K562 (cell line): ENCODE measurements around the gene ATP1A3. TPM values are rescaled to one million over a fixed set of nuclear protein-coding genes. Genes with fewer than 3 reads are reported as not detected.

Experiments used
- CBX1 ChIP-seq: sonication (generic); IDR thresholded peaks from 2 replicates; pipeline ENCODE4 v1.6.1; 2016; ENCODE audit warnings: antibody characterized with exemption, low read depth, mild to moderate bottlenecking
- CHD7 ChIP-seq: fragments of 200-600 bp; sonication (generic); IDR thresholded peaks from one replicate; pipeline ENCODE4 v1.6.1; 2012; ENCODE audit warnings: mild to moderate bottlenecking, low read depth, low read length, inconsistent platforms
- VEZF1 ChIP-seq: fragments of 200-800 bp; sonication (Bioruptor generic); IDR thresholded peaks from 2 replicates; pipeline ENCODE4 v1.6.1; 2017; ENCODE audit warnings: missing genetic modification characterization, missing compliant biosample characterization
- polyA plus RNA-seq, 8 experiments: library from polyadenylated mRNA; depleted of rRNA in 4 of 8; stranded (reverse) in 5 of 8; unstranded in 3 of 8; fragments of >200 nt; fragmentation: Nextera tagmentation in 2 of 8; fragmentation: Illumina TruSeq in 1 of 8; extraction: Ambion mirVana in 2 of 8; extraction: Trizol in 1 of 8; gene quantifications; 2 replicates each; pipeline versions ENCODE4 v1.2.1 to v1.2.3, GENCODE V29; 2011 to 2014; ENCODE audit warnings: inconsistent platforms in 1 of 8, missing spikeins in 1 of 8
- total RNA-seq, 7 experiments: library from RNA; depleted of rRNA in 6 of 7; stranded (reverse); fragments of >200 nt in 6 of 7; fragmentation: Illumina TruSeq in 2 of 7; extraction: Trizol in 2 of 7; gene quantifications; 2 replicates each; pipeline versions ENCODE4 v1.2.1 to v1.2.3, GENCODE V29; 2011 to 2021; ENCODE audit warnings: low replicate concordance in 1 of 7

ATP1A3 gene
- total and polyA plus RNA-seq, 9 of the 15 experiments (the other 6 are each of a cell fraction or from before 2014, with no cell fraction given), result 0.03 to 1.0 (median 0.17) TPM; not detected in 3

DNA sequence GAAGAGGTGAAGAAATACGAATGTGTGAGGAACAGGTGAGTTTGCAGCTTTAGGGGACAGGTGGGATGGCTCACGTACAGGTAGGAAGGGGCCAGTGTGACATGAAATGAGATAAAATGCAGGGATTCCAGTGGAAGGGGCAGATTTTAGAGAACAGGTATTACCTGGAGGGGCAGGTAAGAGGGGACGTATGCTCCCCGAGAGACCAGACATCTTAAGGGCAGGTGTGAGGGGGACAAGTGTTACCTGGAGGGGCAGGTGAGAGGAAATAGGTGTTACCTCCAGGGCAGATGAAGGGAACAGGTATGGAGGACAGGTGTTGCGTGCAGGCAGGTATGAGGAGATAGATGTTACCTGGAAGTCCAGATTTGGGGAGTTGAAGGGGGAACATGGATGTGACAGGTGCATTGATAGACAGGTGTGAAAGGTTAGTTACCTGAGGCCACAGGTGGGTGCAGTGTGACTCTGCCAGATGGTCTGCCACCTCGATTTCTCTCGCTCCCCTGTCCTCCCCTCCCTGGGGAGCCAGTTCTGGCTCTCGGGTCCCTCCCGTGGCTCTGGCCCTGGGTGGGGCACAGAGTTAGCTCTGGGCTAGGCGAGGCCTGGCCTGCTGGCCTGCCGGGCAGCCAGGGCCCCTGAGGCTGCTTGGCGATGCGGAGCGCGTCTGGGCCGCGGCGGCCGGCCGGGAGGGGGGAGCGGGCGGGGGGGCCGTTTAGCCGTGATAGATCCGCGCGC, 67.8 kb downstream of the ATP1A3 start (continued):
- peak; percentile 72 for TF ChIP-seq VEZF1
- TF ChIP-seq CBX1, result no peak
- no peak for TF ChIP-seq CHD7
